Cardiac muscle cell (in vitro differentiated cells and primary cell): ENCODE measurements around the gene RPS26. TPM values are rescaled to one million over a fixed set of nuclear protein-coding genes. Genes with fewer than 3 reads are reported as not detected.

Experiments used
- DNase-seq, 2 donors: peaks; one replicate each; pipeline versions ENCODE4 v3.0.0 to v3.0.0-alpha.2; 2010 to 2017; ENCODE audit warnings: low read depth in 1 of 2, low spot score in 1 of 2
- H3K27ac ChIP-seq: fragments of 200-600 bp; sonication (generic); 2 replicates; pipeline ENCODE4 v1.5.1; 2016
- H3K27me3 ChIP-seq: fragments of 200-600 bp; sonication (generic); 2 replicates; pipeline ENCODE4 v1.6.0; 2016; ENCODE audit warnings: control low read depth
- H3K36me3 ChIP-seq: fragments of 200-600 bp; sonication (generic); 2 replicates; pipeline ENCODE4 v1.5.1; 2016; ENCODE audit warnings: control low read depth
- H3K4me1 ChIP-seq: fragments of 200-600 bp; sonication (generic); 2 replicates; pipeline ENCODE4 v1.8.1; 2017; ENCODE audit warnings: low read depth, mild to moderate bottlenecking, mixed run types
- H3K4me3 ChIP-seq: fragments of 200-600 bp; sonication (generic); 2 replicates; pipeline ENCODE4 v1.5.1; 2016; ENCODE audit warnings: mild to moderate bottlenecking
- H3K9me3 ChIP-seq: fragments of 200-600 bp; sonication (generic); 2 replicates; pipeline ENCODE4 v1.5.1; 2017; ENCODE audit warnings: low read depth, mild to moderate bottlenecking, control low read depth
- polyA plus RNA-seq: library from polyadenylated mRNA; unstranded; fragments of >200 nt; fragmentation: Nextera tagmentation; extraction: Ambion mirVana; gene quantifications from 2 replicates; pipeline ENCODE4 v1.2.1, GENCODE V29; 2016
- total RNA-seq: library from RNA; depleted of rRNA; stranded (reverse); fragments of >200 nt; gene quantifications from 2 replicates; pipeline ENCODE4 v1.2.3, GENCODE V29; 2016
- TF ChIP-seq, protein P1 (sequence below): IDR thresholded peaks from 2 replicates; pipeline ENCODE4 v1.5.1; 2012; ENCODE audit warnings: low read depth, mild to moderate bottlenecking, low read length

The RPS26 gene
- total RNA-seq: 535 and 1,293 TPM in 2 replicates
- 204 and 252 TPM in 2 replicates for polyA plus RNA-seq

GRCh38 chr12:56041552-56042429, at the start of gene RPS26:
Gene RPS26 (plus strand): TSS chr12:56041918. CDS start chr12:56042167, 249 bp downstream.
- TF ChIP-seq, protein P1, sequence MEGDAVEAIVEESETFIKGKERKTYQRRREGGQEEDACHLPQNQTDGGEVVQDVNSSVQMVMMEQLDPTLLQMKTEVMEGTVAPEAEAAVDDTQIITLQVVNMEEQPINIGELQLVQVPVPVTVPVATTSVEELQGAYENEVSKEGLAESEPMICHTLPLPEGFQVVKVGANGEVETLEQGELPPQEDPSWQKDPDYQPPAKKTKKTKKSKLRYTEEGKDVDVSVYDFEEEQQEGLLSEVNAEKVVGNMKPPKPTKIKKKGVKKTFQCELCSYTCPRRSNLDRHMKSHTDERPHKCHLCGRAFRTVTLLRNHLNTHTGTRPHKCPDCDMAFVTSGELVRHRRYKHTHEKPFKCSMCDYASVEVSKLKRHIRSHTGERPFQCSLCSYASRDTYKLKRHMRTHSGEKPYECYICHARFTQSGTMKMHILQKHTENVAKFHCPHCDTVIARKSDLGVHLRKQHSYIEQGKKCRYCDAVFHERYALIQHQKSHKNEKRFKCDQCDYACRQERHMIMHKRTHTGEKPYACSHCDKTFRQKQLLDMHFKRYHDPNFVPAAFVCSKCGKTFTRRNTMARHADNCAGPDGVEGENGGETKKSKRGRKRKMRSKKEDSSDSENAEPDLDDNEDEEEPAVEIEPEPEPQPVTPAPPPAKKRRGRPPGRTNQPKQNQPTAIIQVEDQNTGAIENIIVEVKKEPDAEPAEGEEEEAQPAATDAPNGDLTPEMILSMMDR: peak; percentile 32
- peak within 1 kb of the TSS; percentile 90 for H3K4me3 ChIP-seq

GRCh38 chr12:55993230-55993853, 48.4 kb upstream of the RPS26 start:
- Histone ChIP-seq H3K4me1 (peaks cover 6% of the 10 kb centered on the region), H3K36me3 (peaks cover 45% of the 10 kb centered on the region), H3K9me3 (no peaks in the 10 kb centered on the region), H3K27ac (peak overlapping the region; percentile 17), H3K27me3 (no peaks in the 10 kb centered on the region), H3K4me3 (no peak overlapping the region)
- TF ChIP-seq, protein P1: no peak
- no peak for DNase-seq

More at GRCh38 chr12:56041552-56042429, at the start of gene RPS26:
- H3K4me1 ChIP-seq: peaks cover 13% of the 10 kb centered on the region
- peak; percentile 99 to 100 for DNase-seq
- H3K27me3 ChIP-seq: no peaks in the 10 kb centered on the region
- H3K9me3 ChIP-seq: no peaks in the 10 kb centered on the region
- H3K27ac ChIP-seq: peak within 1 kb of the TSS; percentile 95
- peaks cover 38% of the 10 kb centered on the region for H3K36me3 ChIP-seq

GRCh38 chr12:55995366-55995765, 46.4 kb upstream of the RPS26 start:
- DNase-seq: no peak
- TF ChIP-seq, protein P1: no peak
- peaks cover 35% of the 10 kb centered on the region for H3K36me3 ChIP-seq
- H3K27me3 ChIP-seq: no peaks in the 10 kb centered on the region
- H3K4me1 ChIP-seq: peaks cover 6% of the 10 kb centered on the region
- no peak overlapping the region for H3K4me3 ChIP-seq
- no peaks in the 10 kb centered on the region for H3K9me3 ChIP-seq
- H3K27ac ChIP-seq: peak overlapping the region; percentile 43

DNA sequence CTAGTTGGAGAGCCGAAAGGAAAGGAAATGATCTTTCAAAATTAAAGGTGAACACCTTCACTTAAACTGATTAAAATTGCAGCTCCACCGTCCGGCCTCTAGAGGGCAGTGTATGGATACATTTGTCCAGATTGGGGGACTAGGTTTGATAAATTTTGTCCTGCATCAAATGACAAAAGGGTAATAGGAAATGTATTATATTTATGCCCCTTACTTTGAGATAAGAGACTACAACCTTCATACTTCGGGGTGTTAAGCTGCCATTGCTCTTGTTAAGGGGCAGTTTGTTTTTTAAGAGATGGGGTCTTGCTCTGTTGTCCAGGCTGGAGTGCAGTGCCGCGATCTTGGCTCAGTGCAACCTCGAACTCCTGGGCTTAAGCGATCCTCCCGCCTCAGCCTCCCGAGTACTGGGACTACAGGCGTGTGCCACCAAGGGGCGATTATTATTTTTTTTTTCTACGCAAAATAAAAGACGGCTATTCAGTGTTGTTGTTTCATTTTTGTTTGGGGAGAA, 45.5 kb upstream of the RPS26 start:
- peaks cover 26% of the 10 kb centered on the region for H3K36me3 ChIP-seq
- DNase-seq: peak; percentile 71 to 79
- TF ChIP-seq, protein P1: peak; percentile 83
- no peaks in the 10 kb centered on the region for H3K27me3 ChIP-seq
- peaks cover 6% of the 10 kb centered on the region for H3K4me1 ChIP-seq
- H3K27ac ChIP-seq: peak overlapping the region; percentile 75
- peak overlapping the region; percentile 43 for H3K4me3 ChIP-seq
- H3K9me3 ChIP-seq: no peaks in the 10 kb centered on the region

- Histone ChIP-seq H3K27ac (peak within 1 kb of the TSS; percentile 75), H3K27me3 (no peaks in the 10 kb centered on the region), H3K36me3 (peaks cover 21% of the 10 kb centered on the region), H3K9me3 (no peaks in the 10 kb centered on the region), H3K4me1 (peaks cover 6% of the 10 kb centered on the region), H3K4me3 (peak within 1 kb of the TSS; percentile 43)
- peak; percentile 97 to 99 for DNase-seq
- TF ChIP-seq, protein P1: no peak
Measured at GRCh38 chr12:55996715-55997534, 44.8 kb upstream of the RPS26 start, which contains the start of gene SUOX. Gene SUOX (plus strand): TSS chr12:55997276. CDS start chr12:56002222, 4,946 bp downstream.
